Immature natural killer cell (primary cell): Measurements from ENCODE around the gene LMAN2L. TPM values are rescaled to one million over a fixed set of nuclear protein-coding genes. Genes with fewer than 3 reads are reported as not detected.

ENCODE experiments used
- DNase-seq, 3 donors: peaks; one replicate each; pipeline ENCODE4 v3.0.0; 2022; ENCODE audit warnings: mixed read lengths in 1 of 3
- H3K27ac Mint-ChIP-seq, 6 donors: one replicate each; pipeline ENCODE4 v1.8.0; 2020; ENCODE audit warnings: mixed read lengths in 6 of 6, mild to moderate bottlenecking in 5 of 6, inconsistent platforms in 4 of 6, moderate library complexity in 3 of 6
- H3K27me3 Mint-ChIP-seq, 3 donors: one replicate each; pipeline ENCODE4 v1.8.0; 2020 to 2021; ENCODE audit warnings: low read depth in 3 of 3, mild to moderate bottlenecking in 3 of 3, mixed read lengths in 3 of 3, moderate library complexity in 3 of 3, inconsistent platforms in 1 of 3
- H3K36me3 Mint-ChIP-seq, 3 donors: one replicate each; pipeline ENCODE4 v1.8.0; 2020; ENCODE audit warnings: mixed read lengths in 3 of 3, inconsistent platforms in 2 of 3, mild to moderate bottlenecking in 2 of 3
- H3K4me1 Mint-ChIP-seq, 2 donors: one replicate each; pipeline ENCODE4 v1.8.0; 2020; ENCODE audit warnings: inconsistent platforms in 2 of 2, mild to moderate bottlenecking in 2 of 2, mixed read lengths in 2 of 2, moderate library complexity in 1 of 2
- H3K4me3 Mint-ChIP-seq, 5 donors: one replicate each; pipeline ENCODE4 v1.8.0; 2020; ENCODE audit warnings: mild to moderate bottlenecking in 5 of 5, mixed read lengths in 5 of 5, inconsistent platforms in 3 of 5, moderate library complexity in 3 of 5
- H3K9me3 Mint-ChIP-seq, 6 donors: one replicate each; pipeline ENCODE4 v1.8.0; 2020; ENCODE audit warnings: mild to moderate bottlenecking in 6 of 6, mixed read lengths in 6 of 6, inconsistent platforms in 4 of 6, moderate library complexity in 3 of 6
- polyA plus RNA-seq, 3 donors: library from polyadenylated mRNA; unstranded; fragments of 300-500 nt; fragmentation: Illumina TruSeq; gene quantifications; one replicate each; pipeline ENCODE4 v1.2.3, GENCODE V29; 2021

Gene LMAN2L
- polyA plus RNA-seq, 3 donors from 2014 or later: 15.8 to 39.3 (median 23.5) TPM

GRCh38 chr2:96656540-96656939 is 83.3 kb downstream of the LMAN2L start:
- Mint-ChIP-seq H3K4me1 (no peaks in the 10 kb centered on the region), H3K27me3 (peaks cover 0 to 2% (median 2%) of the 10 kb centered on the region in 3 donors), H3K4me3 (no peak overlapping the region), H3K9me3 (no peaks in the 10 kb centered on the region), H3K27ac (no peak overlapping the region), H3K36me3 (no peaks in the 10 kb centered on the region)
- DNase-seq: no peak

Other genes with a start within 250 kb of the LMAN2L start
- gene NEURL3, start 234.7 kb downstream of the LMAN2L start, polyA plus RNA-seq: not detected
- 100 to 1,000 TPM in 1 of 3 donors, 10 to 100 TPM in 2; 77.1 to 204 (median 82.7) TPM for gene ARID5A, start 203.3 kb downstream of the LMAN2L start, polyA plus RNA-seq
- 10 to 100 TPM in 1 of 3 donors, 1 to 10 TPM in 2; 8.2 to 22.2 (median 9.9) TPM for gene KANSL3, start 101.8 kb downstream of the LMAN2L start, polyA plus RNA-seq
- gene FER1L5, start 97.3 kb downstream of the LMAN2L start, polyA plus RNA-seq: not detected
- gene CNNM4, start 20.8 kb upstream of the LMAN2L start, polyA plus RNA-seq: 1 to 10 TPM; 1.2 to 3.9 (median 2.6) TPM
- gene CNNM3, start 76.2 kb upstream of the LMAN2L start, polyA plus RNA-seq: 10 to 100 TPM in 1 of 3 donors, 1 to 10 TPM in 2; 5.5 to 11.0 (median 9.9) TPM
- gene ANKRD23, start 104.0 kb upstream of the LMAN2L start, polyA plus RNA-seq: 1 to 10 TPM in 1 of 3 donors, not detected in 2; 1.3 TPM
- 10 to 100 TPM; 27.0 to 68.3 (median 41.2) TPM for gene ANKRD39, start 118.0 kb upstream of the LMAN2L start, polyA plus RNA-seq
- gene SEMA4C, start 130.0 kb upstream of the LMAN2L start, polyA plus RNA-seq: 10 to 100 TPM in 1 of 3 donors, 1 to 10 TPM in 2; 3.1 to 11.5 (median 4.8) TPM
- 1 to 10 TPM in 1 of 3 donors, under 1 TPM in 2; 0.42 to 1.5 (median 0.99) TPM for gene FAM178B, start 246.5 kb upstream of the LMAN2L start, polyA plus RNA-seq